Kidney (tissue), 14 donors: Measurements from ENCODE around the gene KLHL30. TPM values are rescaled to one million over a fixed set of nuclear protein-coding genes. Genes with fewer than 3 reads are reported as not detected.

Experiments
- DNase-seq, 5 donors: peaks; one replicate each; pipeline ENCODE4 v3.0.0-alpha.2; 2013 to 2020
- FAIRE-seq: peaks from 2 replicates; lab custom pipeline; 2012; peaks lifted over from hg19 to GRCh38; lab: Jason Lieb, UNC
- H3K27ac ChIP-seq, 2 donors: one replicate each; pipeline ENCODE4 v1.7.0; 2013; ENCODE audit warnings: low read depth in 2 of 2, low read length in 2 of 2, inconsistent platforms in 1 of 2
- H3K27me3 ChIP-seq: one replicate; pipeline ENCODE4 v1.7.1; 2013; ENCODE audit warnings: low read length, inconsistent platforms; ENCODE audit not compliant: control insufficient read depth, insufficient read depth
- H3K36me3 ChIP-seq, 3 donors: one replicate each; pipeline versions ENCODE4 v1.7.0 to v1.7.1; 2013; ENCODE audit warnings: low read length in 3 of 3, control low read depth in 1 of 3, inconsistent platforms in 1 of 3; ENCODE audit not compliant: insufficient read depth in 3 of 3, control insufficient read depth in 2 of 3
- H3K4me1 ChIP-seq, 3 donors: one replicate each; pipeline versions ENCODE4 v1.7.0 to v1.7.1; 2013; ENCODE audit warnings: low read length in 3 of 3, inconsistent platforms in 1 of 3, low read depth in 1 of 3; ENCODE audit not compliant: control insufficient read depth in 2 of 3, insufficient read depth in 2 of 3
- H3K4me3 ChIP-seq, 3 donors: one replicate each; pipeline versions ENCODE4 v1.7.0 to v1.8.1; 2013; ENCODE audit warnings: low read length in 3 of 3, control low read depth in 1 of 3, inconsistent platforms in 1 of 3
- H3K9ac ChIP-seq, 3 donors: one replicate each; pipeline versions ENCODE4 v1.7.0 to v1.7.1; 2013; ENCODE audit warnings: low read length in 3 of 3, control low read depth in 1 of 3, inconsistent platforms in 1 of 3
- H3K9me3 ChIP-seq, 3 donors: one replicate each; pipeline versions ENCODE4 v1.7.0 to v1.7.1; 2013; ENCODE audit warnings: low read length in 3 of 3, control low read depth in 1 of 3, inconsistent platforms in 1 of 3; ENCODE audit not compliant: control insufficient read depth in 2 of 3, insufficient read depth in 1 of 3
- CTCF ChIP-seq: IDR thresholded peaks from 3 replicates; pipeline ENCODE4 v1.5.1; 2012; ENCODE audit warnings: mild to moderate bottlenecking, moderate library complexity, borderline replicate concordance; ENCODE audit not compliant: insufficient read depth; ENCODE audit errors: extremely low read depth
- intact Hi-C: fragments of 100-400 bp; cut with DNase I; formaldehyde crosslinking; loops from one replicate; pipeline ENCODE4 v1.11.1; 2022
- polyA plus RNA-seq: library from polyadenylated mRNA; stranded (reverse); fragments of 350-450 nt; fragmentation: Illumina TruSeq; extraction: RNeasy Lipid Tissue Mini Kit (QIAGEN cat#74804); gene quantifications from one replicate; pipeline ENCODE4 v1.2.3, GENCODE V29; 2014; ENCODE audit warnings: low read depth, low replicate concordance; ENCODE audit not compliant: insufficient read depth
- total RNA-seq: library from RNA; stranded (reverse); fragmentation: NEBNext Ultra II Directional; extraction: Animal tissue kit (Norgen Biotek cat#: 25700); gene quantifications from one replicate; pipeline ENCODE4 v1.2.1, GENCODE V29; 2021
- donor health status: control.
- donor health status: control.
- donor health status: control.
- donor health status: control.
- donor health status: control.
- donor health status: DM: yes; HTN: yes; CAD: no.
- donor health status: Normal renal cell carcinoma (clear cell type).

The KLHL30 gene
- total and polyA plus RNA-seq, 2 donors from 2014 or later = 0.24 to 5.7 TPM

GRCh38 chr2:238168196-238169047, 30.0 kb downstream of the KLHL30 start:
- DNase-seq (no peak), FAIRE-seq (no peak)
- Histone ChIP-seq H3K9ac (no peak overlapping the region), H3K4me1 (peaks cover 5 to 11% (median 8%) of the 10 kb centered on the region in 3 donors), H3K4me3 (no peak overlapping the region), H3K27me3 (no peaks in the 10 kb centered on the region), H3K27ac (peak overlapping the region; percentile 1 to 52), H3K36me3 (peaks cover 0 to 34% (median 19%) of the 10 kb centered on the region in 3 donors), H3K9me3 (no peaks in the 10 kb centered on the region)
- intact Hi-C loops = no loop called here
- no peak for TF ChIP-seq CTCF

GRCh38 chr2:238169048-238169707, 30.7 kb downstream of the KLHL30 start:
- Histone ChIP-seq H3K4me3 (no peak overlapping the region), H3K36me3 (peaks cover 4 to 41% (median 22%) of the 10 kb centered on the region in 3 donors), H3K27ac (peak overlapping the region; percentile 1 to 52), H3K9me3 (no peaks in the 10 kb centered on the region), H3K27me3 (no peaks in the 10 kb centered on the region), H3K9ac (no peak overlapping the region), H3K4me1 (peaks cover 5 to 11% (median 8%) of the 10 kb centered on the region in 3 donors)
- DNase-seq = no peak
- no peak for FAIRE-seq
- no peak for TF ChIP-seq CTCF
- intact Hi-C loops = no loop called here

GRCh38 chr2:238169708-238170251, 31.3 kb downstream of the KLHL30 start:
- Histone ChIP-seq H3K4me1 (peaks cover 5 to 11% (median 8%) of the 10 kb centered on the region in 3 donors), H3K27ac (peak overlapping the region in 1 of 2 donors; percentile 52), H3K36me3 (peaks cover 4 to 47% (median 22%) of the 10 kb centered on the region in 3 donors), H3K4me3 (no peak overlapping the region), H3K9ac (no peak overlapping the region), H3K9me3 (no peaks in the 10 kb centered on the region), H3K27me3 (no peaks in the 10 kb centered on the region)
- peak; percentile 66 to 90 (median 84) for DNase-seq
- FAIRE-seq = no peak
- no peak for TF ChIP-seq CTCF
- intact Hi-C loops = no loop called here
